Heart left ventricle (tissue), 13 donors: ENCODE results near the gene EXD3.

Source experiments
- POLR2A ChIP-seq, 2 donors: fragments of 450-650 bp; IDR thresholded peaks; one replicate each; pipeline ENCODE4 v1.6.1; 2017; ENCODE audit warnings: antibody characterized with exemption in 2 of 2, mild to moderate bottlenecking in 2 of 2, moderate library complexity in 2 of 2
- TF ChIP-seq, protein P1 (sequence below), 12 donors: fragments of 200-600 bp; sonication (generic) in 4 of 12; IDR thresholded peaks; one replicate each; pipeline versions ENCODE4 v1.5.0 to v1.8.0; 2018 to 2022; ENCODE audit warnings: antibody characterized with exemption in 12 of 12, mild to moderate bottlenecking in 5 of 12
- donor health status: ischemic (EF 13 %, LVEDD 7.1; RV severe dilation, severe dysfunction).
- donor health status: DM: no; HTN: yes; CAD: no.
- donor health status: DM: no; HTN: no; CAD: no.
- donor health status: ischemic (EF 25% LVEDD 6.9; RV normal size, moderate dysfunction).
- donor health status: ischemic (EF 25% LVEDD 5.7; RV mildly dilated, moderate dysfunction).
- donor health status: ischemic (EF 35%, LVEDD 5.7; RV mildly dilated, moderate dysfunction).
- donor health status: nonischemic (EF 11% LVEDD 7.7; RV severe dilation, severe dysfunction).
- donor health status: DM: yes; HTN: yes; CAD: no.
- donor health status: PGD.
- donor health status: ischemic (EF 29% LVEDD 5.4; RV normal size, mild dysfunction).
- donor health status: nonischemic (EF 23%, LVEDD 6.1; RV moderate dilation, normal function).

- TF ChIP-seq, protein P1, sequence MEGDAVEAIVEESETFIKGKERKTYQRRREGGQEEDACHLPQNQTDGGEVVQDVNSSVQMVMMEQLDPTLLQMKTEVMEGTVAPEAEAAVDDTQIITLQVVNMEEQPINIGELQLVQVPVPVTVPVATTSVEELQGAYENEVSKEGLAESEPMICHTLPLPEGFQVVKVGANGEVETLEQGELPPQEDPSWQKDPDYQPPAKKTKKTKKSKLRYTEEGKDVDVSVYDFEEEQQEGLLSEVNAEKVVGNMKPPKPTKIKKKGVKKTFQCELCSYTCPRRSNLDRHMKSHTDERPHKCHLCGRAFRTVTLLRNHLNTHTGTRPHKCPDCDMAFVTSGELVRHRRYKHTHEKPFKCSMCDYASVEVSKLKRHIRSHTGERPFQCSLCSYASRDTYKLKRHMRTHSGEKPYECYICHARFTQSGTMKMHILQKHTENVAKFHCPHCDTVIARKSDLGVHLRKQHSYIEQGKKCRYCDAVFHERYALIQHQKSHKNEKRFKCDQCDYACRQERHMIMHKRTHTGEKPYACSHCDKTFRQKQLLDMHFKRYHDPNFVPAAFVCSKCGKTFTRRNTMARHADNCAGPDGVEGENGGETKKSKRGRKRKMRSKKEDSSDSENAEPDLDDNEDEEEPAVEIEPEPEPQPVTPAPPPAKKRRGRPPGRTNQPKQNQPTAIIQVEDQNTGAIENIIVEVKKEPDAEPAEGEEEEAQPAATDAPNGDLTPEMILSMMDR (IDR thresholded peaks at IDR 0.05), result no peak
- no peak for TF ChIP-seq POLR2A (IDR thresholded peaks at IDR 0.05)
Observed at GRCh38 chr9:137464291-137464999, 41.5 kb upstream of the EXD3 start.
